ENCODE results near the gene CCND3. TPM values are rescaled to one million over a fixed set of nuclear protein-coding genes. Genes with fewer than 3 reads are reported as not detected.

The CCND3 gene
- total and polyA plus RNA-seq, 2 of the 8 experiments (the other 6 are each of a cell fraction or from before 2014, with no cell fraction given) = 30.6 to 32.9 TPM

GRCh38 chr6:41947581-41948220, 6.1 kb upstream of the CCND3 start (continued):
- no peak for TF ChIP-seq CTCF (IDR thresholded peaks at IDR 0.05; ENCODE audit: control extremely low read depth in 1 of 3, insufficient read depth in 1 of 3, low read depth in 1 of 3, low read length in 3 of 3)
- no peak for TF ChIP-seq ASH2L (IDR thresholded peaks at IDR 0.05; ENCODE audit: low read length)

Measured in H1 (cell line).